Skin epidermis (tissue), 12 donors: ENCODE measurements around the gene GMDS.

Experiments
- H3K27ac ChIP-seq, 21 experiments: fragments of 200-600 bp; sonication (generic) in 11 of 21; one replicate each; pipeline ENCODE4 v1.5.0; 2020; ENCODE audit warnings: mild to moderate bottlenecking in 3 of 21, inconsistent platforms in 2 of 21, moderate library complexity in 2 of 21
- H3K4me3 ChIP-seq, 7 experiments: fragments of 200-600 bp; sonication (generic) in 2 of 7; one replicate each; pipeline ENCODE4 v1.5.0; 2020; ENCODE audit warnings: inconsistent platforms in 2 of 7, mild to moderate bottlenecking in 2 of 7, moderate library complexity in 1 of 7

The GMDS gene

DNA sequence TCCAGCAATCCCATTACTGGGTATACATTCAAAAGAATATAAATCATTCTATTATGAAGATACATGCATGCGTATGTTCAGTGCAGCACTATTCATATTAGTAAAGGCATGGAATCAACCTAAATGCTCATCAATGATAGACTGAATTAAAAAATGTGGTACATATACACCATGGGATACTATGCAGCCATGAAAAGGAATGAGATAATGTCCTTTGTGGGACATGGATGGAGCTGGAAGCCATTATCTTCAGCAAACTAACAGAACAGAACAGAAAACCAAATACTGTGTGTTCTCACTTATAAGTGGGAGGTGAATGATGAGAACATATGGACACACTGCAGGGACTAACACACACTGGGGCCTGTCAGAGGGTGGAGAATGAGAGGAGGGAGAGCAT, 261.6 kb downstream of the GMDS start:
- Histone ChIP-seq H3K27ac (no peak overlapping the region), H3K4me3 (no peak overlapping the region)

- Histone ChIP-seq H3K27ac (no peak overlapping the region), H3K4me3 (no peak overlapping the region)
Measured at GRCh38 chr6:1972962-1973361, 272.4 kb downstream of the GMDS start.

DNA sequence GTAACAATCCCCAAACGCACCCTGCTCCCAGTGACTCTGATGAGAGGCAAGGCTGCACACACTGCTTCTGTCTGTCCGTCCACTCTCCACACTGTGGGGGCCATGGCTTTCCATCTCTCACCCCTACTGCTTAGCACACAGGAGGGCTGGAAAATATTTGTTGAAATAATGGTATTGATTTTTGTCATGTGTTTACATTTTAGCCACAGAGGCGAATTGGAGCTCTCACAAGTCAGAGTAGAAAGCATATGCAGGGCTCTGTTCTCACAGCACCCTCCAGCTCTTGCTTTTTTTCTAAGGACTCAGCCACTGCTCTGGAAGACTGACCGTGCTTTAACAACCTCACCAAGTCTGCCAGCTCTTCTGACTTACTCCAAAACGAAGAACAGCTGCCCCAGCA, 273.8 kb downstream of the GMDS start:
- no peak overlapping the region for H3K27ac ChIP-seq
- H3K4me3 ChIP-seq = no peak overlapping the region

DNA sequence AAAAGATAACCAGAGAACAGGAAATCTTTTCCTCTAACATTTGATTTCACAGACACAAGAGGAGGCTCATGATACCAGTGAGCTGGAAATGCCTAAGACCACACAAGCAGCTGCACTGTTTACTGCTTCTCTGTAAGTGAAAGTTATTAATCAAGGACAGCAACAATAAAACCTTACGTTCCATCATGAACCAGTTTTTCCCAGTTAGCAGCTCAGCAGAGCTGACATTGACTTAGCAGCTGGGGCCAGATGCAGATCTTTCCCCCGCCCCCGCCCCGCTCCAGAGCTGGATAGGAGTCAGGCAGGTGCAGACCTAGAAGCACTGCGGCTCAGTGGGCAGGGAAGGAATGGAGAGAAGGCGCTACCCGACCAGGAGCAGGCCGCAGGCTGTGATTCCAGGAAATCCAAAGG, 275.2 kb downstream of the GMDS start:
- Histone ChIP-seq H3K4me3 (no peak overlapping the region), H3K27ac (no peak overlapping the region)

DNA sequence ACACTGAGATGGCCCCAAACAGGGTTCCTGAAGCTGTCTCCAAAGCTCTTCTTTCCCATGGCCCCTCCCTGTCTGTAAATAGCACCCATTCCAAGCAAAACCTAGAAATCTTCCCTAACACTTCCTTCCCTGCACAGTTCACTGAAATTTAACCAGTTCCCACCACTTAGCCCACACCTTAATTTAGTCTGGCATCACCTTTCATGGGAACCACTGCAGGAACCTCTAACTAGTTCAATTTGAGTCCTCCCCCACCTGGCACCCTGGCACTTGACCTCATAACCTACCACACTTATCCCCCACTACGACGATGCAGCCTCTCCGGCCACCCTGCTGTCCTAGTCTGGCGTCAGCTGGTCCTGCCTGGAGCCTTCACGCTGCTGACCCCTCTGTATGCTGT, 278.7 kb downstream of the GMDS start:
- Histone ChIP-seq H3K4me3 (no peak overlapping the region), H3K27ac (no peak overlapping the region)

- no peak overlapping the region for H3K27ac ChIP-seq
- no peak overlapping the region for H3K4me3 ChIP-seq
Measured at GRCh38 chr6:1965596-1966224, 279.7 kb downstream of the GMDS start.

DNA sequence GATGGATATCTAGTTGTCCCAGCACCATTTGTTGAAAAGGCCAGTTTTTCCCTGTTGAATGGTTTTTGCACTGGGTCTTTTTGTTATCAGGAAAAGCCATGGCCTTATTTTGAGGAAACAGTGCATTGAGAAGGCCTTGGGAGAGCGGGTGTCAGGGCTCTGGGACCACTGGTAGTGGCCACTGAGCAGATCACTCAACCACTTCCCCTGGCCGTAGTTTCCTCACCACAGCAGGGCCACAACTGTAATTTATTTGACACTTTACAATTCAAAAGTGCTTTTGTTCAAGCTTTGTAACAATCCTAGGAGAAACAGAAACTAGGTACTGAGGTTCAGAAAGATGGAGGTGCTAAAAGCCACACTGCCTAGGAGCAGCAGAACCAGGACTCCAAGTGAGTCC, 281.8 kb downstream of the GMDS start:
- Histone ChIP-seq H3K4me3 (no peak overlapping the region), H3K27ac (no peak overlapping the region)

- H3K27ac ChIP-seq = no peak overlapping the region
- H3K4me3 ChIP-seq = no peak overlapping the region
Measured at GRCh38 chr6:1962201-1962600, 283.2 kb downstream of the GMDS start.

DNA sequence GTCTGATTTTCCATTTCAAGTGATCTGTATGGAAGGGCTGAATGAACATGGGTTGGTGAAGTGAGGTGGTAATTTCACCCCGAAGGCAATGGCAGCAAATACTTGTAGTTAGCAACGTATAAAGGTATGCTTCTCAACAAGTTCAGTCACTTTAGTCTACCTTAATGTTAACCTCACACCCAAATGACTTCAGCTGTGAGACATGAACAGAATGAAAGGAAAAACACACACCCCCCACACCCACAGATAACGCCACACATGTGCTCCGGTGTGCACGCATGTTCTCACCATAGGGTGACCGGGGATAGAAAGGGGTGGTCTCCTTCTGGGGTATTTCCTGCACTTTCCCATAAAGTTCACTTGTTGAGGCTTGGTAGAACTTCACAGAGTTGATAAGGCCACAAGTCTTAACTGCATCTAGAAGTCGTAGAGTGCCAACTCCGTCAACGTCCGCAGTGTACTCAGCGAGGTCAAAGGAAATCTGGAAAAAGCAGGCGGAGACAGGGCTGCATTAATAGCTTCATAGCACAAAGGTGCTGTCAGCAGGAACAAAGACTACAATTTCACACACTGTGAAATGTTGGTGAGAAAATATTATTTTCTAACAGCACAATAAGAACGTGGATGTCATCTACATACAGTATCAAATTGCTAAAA, 284.8 kb downstream of the GMDS start:
- Histone ChIP-seq H3K27ac (peak overlapping the region in 3 of 21 experiments; percentile 1 to 27 (median 21)), H3K4me3 (no peak overlapping the region)

GRCh38 chr6:1958257-1958656, 287.1 kb downstream of the GMDS start:
- Histone ChIP-seq H3K4me3 (peak overlapping the region in 1 of 7 experiments; percentile 9), H3K27ac (peak overlapping the region in 2 of 21 experiments; percentile 44 to 50)

DNA sequence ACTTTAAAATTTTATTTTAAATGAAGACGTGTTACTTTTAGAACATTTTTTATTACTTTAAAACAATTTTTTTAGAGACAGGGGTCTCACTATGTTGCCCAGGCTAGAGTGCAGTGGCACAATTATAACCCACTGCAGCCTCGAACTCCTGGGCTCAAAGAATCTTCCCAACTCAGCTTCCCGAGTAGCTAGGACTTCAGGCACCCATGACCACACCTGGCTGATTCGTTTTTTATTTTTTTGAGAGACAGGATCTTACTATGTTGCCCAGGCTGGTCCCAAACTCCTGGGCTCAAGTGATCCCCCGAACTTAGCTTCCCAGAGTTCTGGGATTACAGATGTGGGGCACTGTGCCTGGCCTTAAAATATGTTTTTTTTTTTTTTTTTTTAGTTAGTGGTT, 287.7 kb downstream of the GMDS start:
- H3K27ac ChIP-seq = peak overlapping the region in 1 of 21 experiments; percentile 8

GRCh38 chr6:1952740-1953360, 292.6 kb downstream of the GMDS start:
- Histone ChIP-seq H3K4me3 (no peak overlapping the region), H3K27ac (peak overlapping the region in 6 of 21 experiments; percentile 27 to 65 (median 52))

More for the DNA sequence above, 287.7 kb downstream of the GMDS start:
- no peak overlapping the region for H3K4me3 ChIP-seq

DNA sequence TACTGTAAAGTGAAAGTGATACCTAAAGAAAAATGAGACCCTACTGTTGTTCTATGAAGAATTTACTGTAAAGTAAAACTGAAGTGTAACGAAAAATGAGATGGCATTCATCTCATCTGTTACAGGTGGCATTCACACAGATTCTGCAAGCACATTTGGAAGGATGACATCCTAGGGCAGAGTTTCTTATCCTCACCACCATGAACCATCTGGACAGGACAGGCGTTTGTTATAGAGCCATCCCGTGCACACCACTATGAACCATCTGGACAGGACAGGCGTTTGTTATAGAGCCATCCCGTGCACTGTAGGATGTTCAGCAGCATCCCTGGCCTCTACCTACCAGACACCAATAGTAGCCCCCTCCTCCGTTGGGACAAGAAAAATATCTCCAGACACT, 294.8 kb downstream of the GMDS start:
- Histone ChIP-seq H3K27ac (no peak overlapping the region), H3K4me3 (no peak overlapping the region)

DNA sequence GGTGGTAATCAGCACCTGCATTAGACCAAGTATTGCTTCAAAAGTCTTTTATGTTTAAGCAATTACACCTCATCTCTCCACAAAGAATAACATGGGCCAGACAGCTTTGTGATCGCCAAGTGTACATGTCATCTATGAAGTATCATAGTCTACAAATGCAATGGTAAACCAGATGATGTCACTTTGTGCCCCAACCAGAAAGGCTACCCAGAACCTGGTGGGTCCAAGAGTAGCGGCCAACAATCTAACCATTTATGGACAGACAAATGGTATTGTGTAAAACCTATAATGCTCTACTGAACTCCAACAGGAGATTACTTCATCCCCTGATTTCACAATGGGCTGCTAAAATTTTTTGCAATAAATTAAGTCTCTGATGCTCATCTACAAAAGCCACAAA, 295.9 kb downstream of the GMDS start:
- H3K4me3 ChIP-seq = no peak overlapping the region
- no peak overlapping the region for H3K27ac ChIP-seq

- Histone ChIP-seq H3K27ac (no peak overlapping the region), H3K4me3 (no peak overlapping the region)
Measured at GRCh38 chr6:1947922-1948321, 297.5 kb downstream of the GMDS start.

DNA sequence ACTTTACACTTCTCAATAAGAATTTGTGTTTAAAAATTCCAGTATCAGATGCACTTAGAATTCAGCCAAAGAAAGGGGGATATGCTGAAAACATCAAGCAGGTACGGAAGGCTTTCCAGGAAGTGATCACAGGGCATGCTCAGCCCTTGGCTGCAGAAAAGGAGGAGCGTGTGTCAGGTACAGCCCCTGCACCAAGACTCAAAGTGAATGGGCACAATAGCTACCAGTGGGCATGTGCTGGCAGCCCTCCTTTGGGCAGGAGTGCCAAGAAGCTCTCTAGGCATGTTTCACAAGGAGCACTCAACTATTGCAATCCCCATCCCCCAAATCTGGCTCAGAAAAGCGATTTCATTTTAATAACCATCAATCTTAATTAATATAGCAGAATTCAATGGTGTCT, 298.8 kb downstream of the GMDS start:
- Histone ChIP-seq H3K4me3 (no peak overlapping the region), H3K27ac (no peak overlapping the region)

DNA sequence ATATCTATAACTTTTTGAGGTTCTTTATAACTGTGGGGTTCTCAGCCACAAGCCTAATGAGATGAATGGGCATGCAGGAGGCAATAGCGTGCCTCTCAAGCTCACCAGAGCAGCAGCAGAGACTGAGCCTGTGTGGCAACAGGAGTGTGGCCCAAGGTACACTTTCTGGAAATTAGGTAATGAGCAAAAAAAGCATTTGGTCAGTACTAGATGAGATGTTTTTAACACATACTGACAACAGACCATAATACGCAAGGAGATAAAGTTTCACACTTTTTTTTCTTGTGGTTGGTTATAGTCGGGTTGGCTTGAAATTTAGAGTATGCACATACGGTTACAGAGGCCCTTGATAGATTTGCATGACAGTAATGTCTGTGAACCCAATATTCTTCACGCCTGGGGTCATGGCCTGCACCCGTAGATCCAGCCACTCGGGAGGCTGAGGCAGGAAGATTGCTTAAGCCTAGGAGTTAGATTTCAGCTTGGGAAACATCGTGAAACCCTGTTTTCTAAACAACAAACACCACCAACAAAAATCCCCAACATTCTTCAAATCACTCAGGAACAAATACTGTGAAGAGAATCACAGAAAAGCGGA, 300.1 kb downstream of the GMDS start:
- Histone ChIP-seq H3K27ac (no peak overlapping the region), H3K4me3 (no peak overlapping the region)

DNA sequence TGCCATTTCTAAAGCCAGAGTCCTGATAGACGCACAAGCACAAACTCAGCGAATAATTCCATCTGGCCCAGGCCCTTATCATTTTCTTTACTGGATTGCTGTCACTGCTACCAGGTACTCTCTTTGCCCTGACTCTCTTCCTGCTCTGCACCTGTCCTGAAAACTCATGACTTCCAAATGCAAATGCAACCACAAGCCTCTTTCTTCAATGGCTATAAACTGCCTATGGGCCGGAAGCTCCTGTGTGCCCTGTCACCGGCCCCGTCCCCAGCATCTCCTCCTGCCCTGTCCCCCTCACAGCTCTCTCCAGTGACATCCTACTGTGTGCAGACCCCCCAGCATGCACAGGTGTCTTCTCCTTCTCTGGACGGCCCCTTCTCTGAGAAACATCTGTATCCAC, 302.6 kb downstream of the GMDS start:
- H3K4me3 ChIP-seq = no peak overlapping the region
- no peak overlapping the region for H3K27ac ChIP-seq

GRCh38 chr6:1941534-1941933, 303.9 kb downstream of the GMDS start:
- H3K4me3 ChIP-seq = no peak overlapping the region
- no peak overlapping the region for H3K27ac ChIP-seq

GRCh38 chr6:1940381-1940780, 305.0 kb downstream of the GMDS start:
- H3K27ac ChIP-seq = no peak overlapping the region
- H3K4me3 ChIP-seq = no peak overlapping the region

DNA sequence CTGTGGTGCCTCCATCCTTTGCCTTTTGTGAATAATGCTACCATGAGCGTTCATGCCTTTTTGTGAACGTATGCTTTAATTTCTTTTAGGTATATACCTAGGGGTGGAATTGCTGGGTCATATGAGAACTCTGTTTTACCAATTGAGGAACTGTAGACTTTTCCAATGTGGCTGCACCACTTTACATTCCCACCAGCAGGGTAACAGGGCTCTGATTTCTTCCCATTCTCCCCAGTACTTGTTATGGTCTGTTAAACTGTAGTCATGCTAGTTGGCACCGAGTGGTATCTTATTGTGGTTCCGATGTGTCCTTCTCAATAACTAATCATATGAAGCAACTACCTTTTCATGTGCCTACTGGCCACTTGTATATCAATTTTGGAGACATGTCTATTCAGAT, 312.1 kb downstream of the GMDS start:
- Histone ChIP-seq H3K4me3 (no peak overlapping the region), H3K27ac (no peak overlapping the region)
